ENCODE results near the gene ISLR. TPM values are rescaled to one million over a fixed set of nuclear protein-coding genes. Genes with fewer than 3 reads are reported as not detected.

Gene ISLR
- 1.6 TPM in 1 of 2 replicates, not detected in the other for total RNA-seq (2014; rRNA removed; shearing (Covaris generic))
- 0.09 and 0.55 TPM in 2 replicates for polyA plus RNA-seq (2016; fragmentation: Nextera tagmentation; extraction: Ambion mirVana)
- long read RNA-seq: 0 reads

- H3F3A ChIP-seq (replicated peaks; ENCODE audit: low read depth): no peaks in the 10 kb centered on the region
- Mint-ChIP-seq H3K4me3 (no peak within 1 kb of the TSS), H3K27me3 (ENCODE audit: insufficient read depth, low read depth, poor library complexity) (peaks cover 27% of the 10 kb centered on the region), H3K4me1 (peaks cover 50% of the 10 kb centered on the region), H3K27ac (no peak within 1 kb of the TSS), H3K36me3 (ENCODE audit: low read depth) (no peaks in the 10 kb centered on the region), H3K9me3 (no peaks in the 10 kb centered on the region)
- no peaks in the 10 kb centered on the region for H4K20me1 ChIP-seq (replicated peaks; ENCODE audit: insufficient read depth)
- no peaks in the 10 kb centered on the region for H3K79me2 ChIP-seq (replicated peaks; ENCODE audit: insufficient read depth)
- peak; percentile 33 for ATAC-seq
- H3K4me1 ChIP-seq (ENCODE audit: insufficient read depth): peaks cover 17% of the 10 kb centered on the region
- H3K4me3 ChIP-seq: no peak within 1 kb of the TSS
- H3K27me3 ChIP-seq (ENCODE audit: insufficient read depth): no peaks in the 10 kb centered on the region
- H3K9me2 ChIP-seq (ENCODE audit: insufficient read depth): no peaks in the 10 kb centered on the region
- peak within 1 kb of the TSS; percentile 87 for H2AFZ ChIP-seq
- peak within 1 kb of the TSS; percentile 32; the same call in 1 of the 2 replicates for H3K4me2 ChIP-seq
- no peaks in the 10 kb centered on the region; the same call in 1 of the 2 replicates for H3K36me3 ChIP-seq (ENCODE audit: insufficient read depth)
- peak; percentile 28 for DNase-seq (ENCODE audit: low spot score)
- H3K27ac ChIP-seq (ENCODE audit: low read depth): no peak within 1 kb of the TSS
- TF ChIP-seq ZNF331 (CRISPR knock-in tag; IDR thresholded peaks at IDR 0.05; ENCODE audit: low read depth): no peak
- TF ChIP-seq ETS1 (IDR thresholded peaks at IDR 0.05): no peak
- TF ChIP-seq ZNF462 (CRISPR knock-in tag; IDR thresholded peaks at IDR 0.05): no peak
- no peak for TF ChIP-seq REST (IDR thresholded peaks at IDR 0.05; ENCODE audit: unreplicated experiment)
- no peak for TF ChIP-seq POLR2AphosphoS5 (IDR thresholded peaks at IDR 0.05; ENCODE audit: low read depth)
- no peak for TF ChIP-seq ZNF114 (CRISPR knock-in tag; IDR thresholded peaks at IDR 0.05)
- TF ChIP-seq EZH2 (IDR thresholded peaks at IDR 0.05; ENCODE audit: low read depth, unreplicated experiment): no peak
- no peak for TF ChIP-seq JUNB (IDR thresholded peaks at IDR 0.05; ENCODE audit: unreplicated experiment)
- no peak for TF ChIP-seq EZH2phosphoT487 (IDR thresholded peaks at IDR 0.05; ENCODE audit: unreplicated experiment)
- no peak for TF ChIP-seq STAT1 (IDR thresholded peaks at IDR 0.05; ENCODE audit: unreplicated experiment)
- TF ChIP-seq CREB1 (CRISPR knock-in tag; IDR thresholded peaks at IDR 0.05; ENCODE audit: low read depth): no peak
- TF ChIP-seq NANOG (IDR thresholded peaks at IDR 0.05; ENCODE audit: borderline replicate concordance): no peak
- no peak for TF ChIP-seq CTCF (conservative IDR thresholded peaks at IDR 0.05; ENCODE audit: low read depth in 2 of 2)
Measured at GRCh38 chr15:74173380-74174218, at the start of gene ISLR. Gene ISLR (plus strand): TSS chr15:74173710. CDS start chr15:74174859, 1,149 bp downstream.

Data from GM23338 (cell line).